GM18517 (cell line): ENCODE results near the gene FAM78A.
A peak's percentile ranks its signal among the peaks of the same experiment; 100 is the strongest.

Experiments
- ATAC-seq: cut with Tn5 transposase; IDR thresholded peaks from one replicate; pipeline ENCODE4 v1.9.1; 2021; ENCODE audit warnings: mild to moderate bottlenecking, moderate library complexity; ENCODE audit not compliant: unreplicated experiment

Gene FAM78A

DNA sequence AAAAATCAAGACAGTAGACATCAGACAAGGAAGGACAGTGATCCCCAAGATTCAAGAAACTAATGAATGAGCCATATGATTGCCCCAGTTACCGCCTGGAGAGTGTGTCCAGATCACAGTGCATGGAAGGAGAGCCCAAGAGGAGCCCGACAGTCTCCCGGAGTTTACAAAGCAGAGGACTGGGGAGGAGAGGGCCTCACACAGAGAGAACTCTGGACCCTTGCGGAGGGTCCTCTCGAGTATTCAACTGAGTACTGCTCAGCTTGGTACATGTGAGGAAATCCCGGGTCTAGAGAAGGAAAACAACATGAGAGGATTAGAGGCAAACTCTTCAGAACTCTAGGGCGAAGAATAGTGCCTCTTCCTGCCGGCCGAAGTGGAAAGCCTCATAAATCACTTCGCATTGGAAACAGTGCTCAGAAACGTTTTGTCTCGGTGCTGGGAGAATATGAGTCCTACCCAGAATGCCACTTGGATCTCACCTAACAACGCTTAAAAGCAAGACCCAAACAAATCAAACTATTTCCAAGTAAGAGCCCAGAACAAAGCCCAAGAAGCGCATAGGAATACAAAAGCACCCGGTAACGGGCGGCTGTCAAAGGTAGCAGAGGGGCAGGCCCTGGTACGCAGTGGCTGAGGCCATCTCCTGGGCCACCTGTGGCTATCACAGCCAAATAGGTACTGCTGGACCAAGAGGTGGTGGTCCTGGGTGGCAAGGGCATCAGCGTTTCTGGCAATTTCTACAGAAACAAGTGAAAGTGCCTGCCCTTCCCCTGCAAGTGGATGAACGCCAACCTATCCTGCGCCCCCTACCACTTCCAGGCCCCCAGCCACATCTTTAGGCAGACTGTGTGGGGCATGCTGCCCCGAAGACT is 36.0 kb downstream of the FAM78A start:
- no peak for ATAC-seq

- ATAC-seq: no peak
Measured at GRCh38 chr9:131239161-131239975, 36.9 kb downstream of the FAM78A start.

DNA sequence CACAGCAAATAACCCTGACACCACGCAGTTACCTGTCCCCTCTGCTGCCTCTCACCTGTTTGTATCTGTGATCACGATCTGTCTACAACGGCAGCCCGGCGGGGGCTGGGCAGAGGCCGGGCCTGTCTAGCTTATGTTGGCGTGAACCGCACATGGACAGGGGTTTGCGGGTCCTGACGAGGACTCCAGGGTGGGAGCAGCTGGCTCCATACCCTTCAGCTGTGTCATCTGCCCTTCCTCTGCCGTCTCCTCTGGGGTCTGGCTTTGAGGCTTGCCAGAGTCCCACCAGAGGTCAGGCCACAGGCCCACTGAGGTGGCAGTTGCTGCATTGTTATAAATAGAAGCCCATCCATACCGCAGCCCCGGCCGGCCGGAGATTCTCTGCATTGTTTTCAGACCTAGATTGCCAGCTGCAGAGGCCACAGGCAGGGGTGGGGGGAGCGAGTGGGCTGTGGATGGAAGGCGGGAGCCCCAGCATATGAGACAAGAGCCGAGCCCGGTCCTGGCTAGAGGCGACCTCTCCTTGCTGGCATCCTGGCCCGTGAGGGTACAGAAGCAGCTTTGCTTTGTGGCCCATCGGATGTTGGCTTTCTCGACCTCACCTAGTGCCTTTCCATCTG is 37.8 kb downstream of the FAM78A start:
- ATAC-seq: peak; percentile 4

- ATAC-seq: peak; percentile 78
Measured at GRCh38 chr9:131237931-131238401, 38.3 kb downstream of the FAM78A start.

DNA sequence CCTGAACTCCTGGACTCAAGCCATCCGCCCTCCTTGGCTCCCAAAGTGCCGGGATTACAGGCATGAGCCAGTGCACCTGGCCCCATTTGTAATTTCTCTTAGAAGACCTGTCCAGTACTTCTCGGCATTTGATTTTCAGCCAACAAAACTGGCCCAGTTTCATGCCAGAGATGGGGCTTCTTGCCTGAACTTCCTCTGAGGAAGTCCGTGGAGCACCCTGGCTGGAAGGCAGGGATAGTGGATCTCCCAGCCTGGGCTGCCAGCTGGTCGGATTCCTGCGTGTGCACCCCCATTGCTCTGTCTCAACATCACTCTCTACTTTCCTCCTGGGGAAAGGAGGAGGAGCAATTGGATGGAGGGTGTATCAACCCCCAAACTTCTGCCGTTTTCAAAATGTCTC is 39.0 kb downstream of the FAM78A start:
- ATAC-seq: no peak

DNA sequence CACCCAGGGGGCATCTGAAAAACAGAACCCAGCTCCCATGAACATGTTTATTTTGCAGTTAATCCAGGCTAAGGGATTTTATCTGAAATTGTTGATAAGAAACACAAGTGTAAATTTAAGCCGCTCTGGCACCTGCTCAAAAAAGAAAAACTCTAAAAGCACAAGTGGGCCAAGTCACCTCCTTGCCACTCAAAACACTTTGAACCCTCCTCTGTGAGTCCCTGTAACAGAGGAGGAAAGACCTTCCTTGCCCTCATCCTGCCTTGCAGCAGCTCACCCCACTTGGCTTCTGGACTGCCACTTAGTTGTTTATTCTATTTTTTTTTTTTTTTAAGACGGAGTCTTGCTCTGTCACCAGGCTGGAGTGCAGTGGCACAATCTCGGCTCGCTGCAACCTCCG is 39.5 kb downstream of the FAM78A start:
- no peak for ATAC-seq

GRCh38 chr9:131236161-131236560 is 40.1 kb downstream of the FAM78A start:
- no peak for ATAC-seq

- no peak for ATAC-seq
Measured at GRCh38 chr9:131235480-131235851, 40.8 kb downstream of the FAM78A start.

GRCh38 chr9:131234799-131235479 is 41.4 kb downstream of the FAM78A start:
- no peak for ATAC-seq

GRCh38 chr9:131233995-131234394 is 42.3 kb downstream of the FAM78A start:
- no peak for ATAC-seq

- no peak for ATAC-seq
Measured at GRCh38 chr9:131233556-131233955, 42.8 kb downstream of the FAM78A start.

- ATAC-seq: no peak
Measured at GRCh38 chr9:131228988-131229387, 47.3 kb downstream of the FAM78A start.

GRCh38 chr9:131227959-131228460 is 48.3 kb downstream of the FAM78A start:
- no peak for ATAC-seq

GRCh38 chr9:131227112-131227958 is 49.0 kb downstream of the FAM78A start:
- ATAC-seq: no peak

DNA sequence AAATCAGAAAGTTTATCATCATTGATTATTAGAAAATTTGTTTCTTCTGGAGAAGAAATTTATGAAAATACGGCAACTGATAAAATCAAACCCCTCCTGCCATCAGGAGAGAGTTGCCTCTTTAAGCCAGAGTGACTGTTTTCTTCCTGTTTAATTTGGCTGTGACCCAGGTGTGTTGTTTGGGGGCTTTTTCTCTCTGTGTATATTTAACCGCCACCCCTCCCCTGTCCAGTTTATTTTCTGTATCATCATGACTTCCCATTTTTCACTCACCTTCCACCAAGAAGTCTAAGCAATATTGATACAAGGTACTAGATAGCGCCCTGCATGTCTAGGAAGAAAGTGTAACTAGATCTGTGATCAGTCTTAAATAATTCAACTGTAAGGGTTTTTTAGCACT is 50.1 kb downstream of the FAM78A start:
- no peak for ATAC-seq

- no peak for ATAC-seq
Measured at GRCh38 chr9:131222460-131222859, 53.9 kb downstream of the FAM78A start.

DNA sequence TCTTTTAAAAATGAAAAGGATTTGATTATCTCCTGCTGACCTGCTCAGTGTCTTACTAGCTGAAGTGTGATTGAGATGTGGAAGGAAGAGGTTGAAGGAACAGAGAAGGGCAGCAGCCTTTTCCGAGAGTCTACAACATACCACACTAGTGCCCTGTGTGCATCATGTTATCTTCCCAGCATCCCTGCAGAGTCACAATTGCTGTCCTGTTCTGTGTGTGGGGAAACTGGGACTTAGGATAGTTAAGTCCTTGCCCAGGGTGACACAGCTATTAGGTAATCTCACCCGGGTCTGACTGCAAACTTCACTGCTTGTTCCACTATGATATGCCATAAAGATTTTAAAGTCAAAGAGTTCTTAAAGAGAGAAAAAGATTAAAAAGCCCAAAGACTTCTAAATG is 55.8 kb downstream of the FAM78A start:
- no peak for ATAC-seq

DNA sequence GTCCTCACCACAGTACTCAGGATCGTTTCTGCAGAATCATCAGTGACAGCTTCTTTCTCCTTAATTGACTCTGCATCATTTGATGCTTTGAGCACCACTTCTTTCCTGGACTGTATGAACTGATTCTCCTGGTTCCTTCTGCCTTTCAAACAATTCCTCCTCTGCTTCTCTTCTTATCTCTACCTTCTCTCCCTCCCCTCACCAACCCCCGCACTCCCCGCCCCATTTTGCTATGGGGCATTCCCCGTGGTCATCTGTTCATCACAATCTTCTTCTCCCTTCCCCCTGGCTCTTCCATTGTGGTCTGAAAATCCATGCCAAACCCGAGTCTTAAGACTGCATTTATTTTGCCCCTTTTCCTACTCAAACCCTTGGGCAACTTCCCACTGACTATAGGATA is 57.9 kb downstream of the FAM78A start:
- ATAC-seq: no peak

DNA sequence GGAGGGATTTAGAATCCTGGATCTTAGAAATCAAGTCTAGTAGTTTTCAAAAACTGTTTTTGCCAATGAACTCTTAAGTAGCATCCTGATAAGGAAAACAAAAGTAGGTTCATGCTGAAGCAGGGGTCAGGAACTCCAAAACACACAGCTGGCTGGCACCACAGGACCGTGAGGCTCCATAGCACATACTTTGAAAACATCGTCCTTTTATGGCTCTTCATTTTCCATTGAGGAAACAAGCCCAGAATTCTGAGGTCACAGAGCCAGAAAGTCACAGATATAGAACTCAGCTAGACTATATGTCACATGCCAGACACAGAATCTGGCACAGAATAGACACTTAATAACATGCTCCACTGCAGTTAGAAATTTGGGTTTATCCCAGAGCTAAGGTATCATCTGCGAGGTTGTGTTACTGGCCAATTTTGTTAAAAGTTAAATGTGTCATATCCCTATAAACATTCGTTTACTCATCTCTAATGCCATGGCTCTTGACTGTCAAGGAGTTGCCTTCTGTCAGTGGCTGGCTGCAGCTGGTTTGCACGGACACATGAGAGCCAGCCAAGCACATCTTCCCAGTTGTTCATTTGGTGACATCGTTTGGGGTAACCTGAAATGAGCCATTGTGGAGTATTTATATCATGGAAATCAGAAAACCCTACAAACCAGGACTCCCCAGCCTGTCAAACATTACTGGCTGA is 58.8 kb downstream of the FAM78A start:
- no peak for ATAC-seq
